Peyer's patch (tissue), 4 donors: Measurements from ENCODE around the gene ZER1. TPM values are rescaled to one million over a fixed set of nuclear protein-coding genes. Genes with fewer than 3 reads are reported as not detected.

Experiments used
- DNase-seq, 3 donors: peaks; one replicate each; pipeline ENCODE4 v3.0.0-alpha.2; 2017 to 2019
- H3K27ac ChIP-seq, 4 donors: fragments of 200-600 bp; sonication (generic); one replicate each; pipeline ENCODE4 v1.5.1; 2016 to 2019
- H3K27me3 ChIP-seq, 2 donors: fragments of 200-600 bp; sonication (generic); one replicate each; pipeline ENCODE4 v1.5.1; 2019
- H3K36me3 ChIP-seq, 3 donors: fragments of 200-600 bp; sonication (generic); one replicate each; pipeline ENCODE4 v1.5.1; 2016 to 2019
- H3K4me1 ChIP-seq, 4 donors: fragments of 200-600 bp; sonication (generic); one replicate each; pipeline ENCODE4 v1.5.1; 2016 to 2019
- H3K4me3 ChIP-seq, 4 donors: fragments of 200-600 bp; sonication (generic); 1 replicate in 3 of 4; 2 replicates in 1 of 4; pipeline ENCODE4 v1.5.1; 2016 to 2019; ENCODE audit warnings: mild to moderate bottlenecking in 1 of 4
- H3K9me3 ChIP-seq, 4 donors: fragments of 200-600 bp; sonication (generic); one replicate each; pipeline ENCODE4 v1.5.1; 2016 to 2019; ENCODE audit warnings: mild to moderate bottlenecking in 1 of 4
- POLR2A ChIP-seq, 2 donors: fragments of 450-650 bp; IDR thresholded peaks; one replicate each; pipeline ENCODE4 v1.5.1; 2017; ENCODE audit warnings: antibody characterized with exemption in 2 of 2, mild to moderate bottlenecking in 2 of 2, moderate library complexity in 2 of 2
- total RNA-seq, 4 donors: library from RNA; depleted of rRNA; stranded (reverse); fragments of >200 nt; gene quantifications; one replicate each; pipeline ENCODE4 v1.1.0, GENCODE V29; 2016
- TF ChIP-seq, protein P1 (sequence below), 6 experiments: fragments of 450-650 bp in 4 of 6; fragments of 200-600 bp in 2 of 6; sonication (generic) in 1 of 6; IDR thresholded peaks; one replicate each; pipeline ENCODE4 v1.5.1; 2017 to 2019; ENCODE audit warnings: antibody characterized with exemption in 6 of 6, mild to moderate bottlenecking in 3 of 6, moderate library complexity in 1 of 6

Gene ZER1
- total RNA-seq, 4 donors from 2014 or later: 83.1 to 114 (median 88.1) TPM

DNA sequence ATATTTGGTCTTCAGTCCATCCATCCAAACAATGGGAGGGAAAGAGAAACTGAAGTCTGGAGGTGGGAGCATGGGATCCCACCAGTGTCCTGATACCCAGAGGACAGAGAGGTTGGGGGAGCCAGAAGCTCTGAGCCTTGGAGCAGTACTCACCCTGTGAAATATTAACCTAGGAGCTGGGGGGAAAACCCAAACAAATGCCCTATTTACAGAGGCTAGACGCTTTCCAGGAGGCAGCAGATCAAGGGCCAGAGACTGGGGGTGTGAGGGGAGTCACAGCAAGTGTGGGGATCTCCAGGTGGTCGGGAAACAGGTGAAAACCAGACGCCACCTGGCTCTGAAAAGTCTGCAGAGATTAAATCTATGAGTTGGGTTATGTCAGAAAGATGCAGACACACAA is 6.2 kb downstream of the ZER1 start:
- no peaks in the 10 kb centered on the region for H3K9me3 ChIP-seq
- peaks cover 0 to 14% (median 0%) of the 10 kb centered on the region in 3 donors for H3K36me3 ChIP-seq
- no peak for TF ChIP-seq POLR2A (IDR thresholded peaks at IDR 0.05)
- TF ChIP-seq, protein P1, sequence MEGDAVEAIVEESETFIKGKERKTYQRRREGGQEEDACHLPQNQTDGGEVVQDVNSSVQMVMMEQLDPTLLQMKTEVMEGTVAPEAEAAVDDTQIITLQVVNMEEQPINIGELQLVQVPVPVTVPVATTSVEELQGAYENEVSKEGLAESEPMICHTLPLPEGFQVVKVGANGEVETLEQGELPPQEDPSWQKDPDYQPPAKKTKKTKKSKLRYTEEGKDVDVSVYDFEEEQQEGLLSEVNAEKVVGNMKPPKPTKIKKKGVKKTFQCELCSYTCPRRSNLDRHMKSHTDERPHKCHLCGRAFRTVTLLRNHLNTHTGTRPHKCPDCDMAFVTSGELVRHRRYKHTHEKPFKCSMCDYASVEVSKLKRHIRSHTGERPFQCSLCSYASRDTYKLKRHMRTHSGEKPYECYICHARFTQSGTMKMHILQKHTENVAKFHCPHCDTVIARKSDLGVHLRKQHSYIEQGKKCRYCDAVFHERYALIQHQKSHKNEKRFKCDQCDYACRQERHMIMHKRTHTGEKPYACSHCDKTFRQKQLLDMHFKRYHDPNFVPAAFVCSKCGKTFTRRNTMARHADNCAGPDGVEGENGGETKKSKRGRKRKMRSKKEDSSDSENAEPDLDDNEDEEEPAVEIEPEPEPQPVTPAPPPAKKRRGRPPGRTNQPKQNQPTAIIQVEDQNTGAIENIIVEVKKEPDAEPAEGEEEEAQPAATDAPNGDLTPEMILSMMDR (IDR thresholded peaks at IDR 0.05): no peak
- no peak for DNase-seq
- H3K27me3 ChIP-seq: no peaks in the 10 kb centered on the region
- peaks cover 0 to 23% (median 0%) of the 10 kb centered on the region in 4 donors for H3K4me1 ChIP-seq
- no peak overlapping the region for H3K27ac ChIP-seq
- H3K4me3 ChIP-seq: no peak overlapping the region

DNA sequence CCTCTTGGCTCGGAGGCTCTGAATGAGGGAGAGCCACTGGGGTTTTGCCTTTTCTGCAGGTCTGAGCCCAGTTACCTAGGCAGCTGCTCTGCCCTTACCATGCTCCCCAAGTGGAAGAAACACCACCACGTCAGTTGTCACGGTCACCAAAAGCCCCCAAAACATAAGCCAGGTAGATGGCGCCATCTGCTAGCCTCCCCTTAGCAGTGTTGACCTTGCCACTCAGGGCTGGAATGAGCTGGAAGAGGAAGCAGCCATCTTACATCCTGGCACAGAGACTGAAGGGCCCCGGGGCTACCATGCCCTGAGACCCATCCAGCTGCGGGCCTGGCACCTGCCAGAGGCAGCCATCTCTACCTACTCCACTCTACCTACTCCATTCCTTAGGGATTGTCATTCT is 7.4 kb downstream of the ZER1 start:
- peaks cover 0 to 18% (median 0%) of the 10 kb centered on the region in 3 donors for H3K36me3 ChIP-seq
- no peak overlapping the region for H3K4me3 ChIP-seq
- DNase-seq: no peak
- no peak overlapping the region for H3K27ac ChIP-seq
- H3K9me3 ChIP-seq: no peaks in the 10 kb centered on the region
- H3K27me3 ChIP-seq: no peaks in the 10 kb centered on the region
- TF ChIP-seq, protein P1 (IDR thresholded peaks at IDR 0.05): no peak
- no peak for TF ChIP-seq POLR2A (IDR thresholded peaks at IDR 0.05)
- H3K4me1 ChIP-seq: peaks cover 0 to 13% (median 0%) of the 10 kb centered on the region in 4 donors

DNA sequence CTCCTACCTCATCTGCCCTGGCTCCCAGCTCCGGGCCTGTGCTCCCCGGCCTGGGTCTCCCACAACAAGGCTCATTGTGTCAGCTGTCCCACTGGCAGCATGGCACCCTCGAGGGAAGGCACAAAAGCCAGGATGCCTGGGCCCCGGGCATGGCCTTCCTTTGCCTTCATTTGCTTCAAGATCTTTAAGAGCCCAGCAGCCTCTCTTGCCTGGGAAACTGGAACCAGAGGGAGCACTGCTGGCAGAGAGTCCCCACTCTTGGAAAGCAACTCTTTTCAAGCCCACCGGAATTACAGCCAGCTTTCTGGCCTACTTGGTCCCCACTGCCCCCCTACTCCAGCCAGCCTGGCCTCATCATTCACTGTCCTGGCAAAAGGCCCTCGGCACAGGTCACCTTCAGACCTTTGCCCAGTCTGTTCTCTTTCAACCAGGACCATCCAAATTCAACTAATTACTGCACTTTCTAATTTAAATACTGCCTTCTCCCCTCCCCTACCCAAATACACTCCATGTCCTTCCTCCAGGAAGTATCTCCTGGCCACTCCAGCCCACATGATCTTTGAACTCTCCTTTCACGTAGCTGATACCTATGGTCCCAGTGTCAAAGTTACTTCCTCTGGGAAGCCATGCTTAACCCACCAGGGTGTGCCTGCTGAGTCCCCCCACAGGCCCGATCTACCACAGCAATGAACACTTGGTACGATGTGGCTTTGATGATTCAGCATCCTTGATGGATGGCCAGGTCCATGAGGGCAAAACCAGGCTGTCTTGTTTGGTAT is 8.9 kb downstream of the ZER1 start:
- Histone ChIP-seq H3K4me1 (peaks cover 0 to 8% (median 0%) of the 10 kb centered on the region in 4 donors), H3K36me3 (peaks cover 0 to 15% (median 0%) of the 10 kb centered on the region in 3 donors), H3K4me3 (no peak overlapping the region), H3K27me3 (no peaks in the 10 kb centered on the region), H3K9me3 (no peaks in the 10 kb centered on the region), H3K27ac (peak overlapping the region in 3 of 4 donors; percentile 11 to 57 (median 17))
- no peak for DNase-seq
- TF ChIP-seq POLR2A (IDR thresholded peaks at IDR 0.05): no peak
- TF ChIP-seq, protein P1 (IDR thresholded peaks at IDR 0.05): no peak

DNA sequence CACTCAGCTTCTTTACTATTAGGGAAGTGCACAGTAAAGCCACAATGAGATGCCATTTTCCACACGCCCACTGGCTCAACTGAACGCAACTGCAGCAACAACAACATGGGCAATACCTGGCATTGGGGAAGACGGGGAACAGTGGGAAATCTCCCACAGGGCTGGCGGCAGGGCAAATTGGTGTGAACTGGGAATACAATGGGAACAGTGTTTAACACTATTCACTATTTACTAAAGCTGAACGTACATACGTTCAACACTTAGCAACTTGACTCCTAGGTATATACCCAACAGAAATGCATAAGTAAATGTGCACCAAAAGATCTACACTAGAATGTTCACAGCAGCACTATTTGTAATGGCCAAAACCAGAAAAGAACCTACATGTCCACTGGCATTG is 14.1 kb downstream of the ZER1 start:
- peaks cover 0 to 39% (median 0%) of the 10 kb centered on the region in 3 donors for H3K36me3 ChIP-seq
- no peak overlapping the region for H3K4me3 ChIP-seq
- TF ChIP-seq POLR2A (IDR thresholded peaks at IDR 0.05): no peak
- TF ChIP-seq, protein P1 (IDR thresholded peaks at IDR 0.05): no peak
- DNase-seq: no peak
- no peaks in the 10 kb centered on the region for H3K27me3 ChIP-seq
- H3K4me1 ChIP-seq: no peaks in the 10 kb centered on the region
- no peak overlapping the region for H3K27ac ChIP-seq
- H3K9me3 ChIP-seq: no peaks in the 10 kb centered on the region

- Histone ChIP-seq H3K27ac (no peak overlapping the region), H3K4me1 (no peaks in the 10 kb centered on the region), H3K4me3 (no peak overlapping the region), H3K27me3 (no peaks in the 10 kb centered on the region), H3K36me3 (peaks cover 0 to 59% (median 0%) of the 10 kb centered on the region in 3 donors), H3K9me3 (no peaks in the 10 kb centered on the region)
- TF ChIP-seq POLR2A (IDR thresholded peaks at IDR 0.05): no peak
- TF ChIP-seq, protein P1 (IDR thresholded peaks at IDR 0.05): no peak
- DNase-seq: no peak
Measured at GRCh38 chr9:128753627-128754026, 18.1 kb downstream of the ZER1 start.
